GM19324 (cell line): ENCODE measurements around the gene CRAMP1.
"Not testable (repeated sequence)": the region's sequence is repeated elsewhere in the genome, so short reads cannot be mapped to it uniquely, and the experiment has no call there.

Experiments
- ATAC-seq: cut with Tn5 transposase; IDR thresholded peaks from one replicate; pipeline ENCODE4 v1.9.1; 2021; ENCODE audit warnings: mild to moderate bottlenecking, moderate library complexity; ENCODE audit not compliant: unreplicated experiment, low FRiP score

The CRAMP1 gene

GRCh38 chr16:1612320-1613111 is at the start of gene CRAMP1:
Gene CRAMP1 (plus strand): TSS chr16:1612360. CDS start chr16:1614640, 2,280 bp downstream.
- no peak for ATAC-seq

GRCh38 chr16:1563786-1564185 is 48.4 kb upstream of the CRAMP1 start:
- no peak for ATAC-seq

- ATAC-seq: no peak
Observed at GRCh38 chr16:1564325-1564724, 47.8 kb upstream of the CRAMP1 start.

DNA sequence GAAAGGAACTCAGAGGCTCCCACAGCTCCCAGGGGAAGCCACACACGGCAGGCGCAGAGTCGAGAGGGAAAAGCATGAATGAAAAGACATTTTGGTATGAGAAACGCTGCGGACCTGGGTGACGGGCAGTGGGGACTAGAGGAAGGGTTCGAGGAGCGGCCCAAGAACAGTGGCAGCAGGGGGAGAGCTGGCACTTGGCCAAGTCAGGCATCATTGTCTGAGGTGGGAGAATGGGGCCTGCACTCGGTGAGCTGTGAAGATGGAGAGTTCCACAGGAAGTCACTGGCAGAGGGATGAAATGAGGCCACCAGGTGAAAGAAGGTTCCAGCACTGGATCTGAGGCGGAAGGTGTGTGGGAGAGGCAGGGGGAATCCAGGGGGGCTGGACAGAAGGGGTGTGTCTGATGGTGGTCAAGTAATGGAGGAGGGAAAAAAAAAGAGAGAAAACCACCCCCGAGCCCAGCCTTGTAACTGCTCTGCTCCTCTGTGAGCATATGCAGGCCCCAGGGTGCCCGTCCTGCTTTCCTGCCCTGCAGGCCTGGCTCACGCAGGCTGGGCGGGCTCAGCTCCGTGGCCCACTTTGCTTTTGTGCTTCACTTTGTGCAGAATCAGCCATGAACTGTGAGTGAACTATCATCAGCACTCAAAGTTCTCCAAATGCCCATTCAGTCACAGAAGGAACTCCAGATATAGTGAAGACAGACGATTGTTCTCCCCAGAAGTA is 46.9 kb upstream of the CRAMP1 start:
- ATAC-seq: no peak

- ATAC-seq: no peak
Observed at GRCh38 chr16:1567988-1568387, 44.2 kb upstream of the CRAMP1 start.

- no peak for ATAC-seq
Observed at GRCh38 chr16:1571012-1571671, 41.0 kb upstream of the CRAMP1 start.

DNA sequence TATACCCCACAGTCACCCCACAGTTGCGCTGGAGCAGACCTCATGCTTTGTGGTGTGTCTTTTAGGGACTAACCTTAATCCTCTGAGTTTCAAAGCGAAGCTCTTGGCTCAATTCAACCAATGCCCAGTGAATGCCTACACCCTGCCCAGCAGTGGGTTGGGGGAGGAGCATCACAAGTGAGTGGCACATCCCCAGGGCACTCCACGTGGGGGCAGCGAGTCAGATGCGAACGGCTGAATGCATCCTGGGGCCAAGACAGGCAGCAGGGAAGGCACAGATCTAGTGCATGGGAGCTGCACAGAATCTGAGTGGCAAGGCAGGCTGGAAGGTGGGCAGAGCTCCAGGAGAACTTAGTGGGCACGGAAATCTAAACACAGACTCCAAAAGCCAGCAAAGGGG is 39.5 kb upstream of the CRAMP1 start:
- ATAC-seq: no peak

DNA sequence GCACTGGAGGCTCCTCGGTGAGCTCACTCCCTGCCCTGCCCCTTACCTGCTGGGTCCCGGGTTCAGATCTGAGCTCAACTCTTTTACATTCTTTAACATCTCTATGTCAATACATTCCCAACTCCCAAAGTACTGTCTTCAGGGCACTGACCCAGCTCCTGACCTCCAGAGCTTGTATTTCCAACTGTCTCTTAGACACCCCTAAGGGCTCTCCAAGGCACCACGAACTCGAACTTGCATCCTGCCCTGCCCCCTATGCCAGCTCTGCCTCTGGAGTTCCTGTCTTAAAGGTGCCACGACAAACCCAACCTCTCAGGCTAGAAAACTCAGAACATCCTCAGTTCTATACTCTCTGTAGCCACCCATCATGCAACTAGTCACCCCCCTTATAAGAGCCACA is 38.9 kb upstream of the CRAMP1 start:
- no peak for ATAC-seq

- ATAC-seq: no peak
Observed at GRCh38 chr16:1575578-1575977, 36.6 kb upstream of the CRAMP1 start.

GRCh38 chr16:1579214-1579613 is 32.9 kb upstream of the CRAMP1 start:
- ATAC-seq: no peak

DNA sequence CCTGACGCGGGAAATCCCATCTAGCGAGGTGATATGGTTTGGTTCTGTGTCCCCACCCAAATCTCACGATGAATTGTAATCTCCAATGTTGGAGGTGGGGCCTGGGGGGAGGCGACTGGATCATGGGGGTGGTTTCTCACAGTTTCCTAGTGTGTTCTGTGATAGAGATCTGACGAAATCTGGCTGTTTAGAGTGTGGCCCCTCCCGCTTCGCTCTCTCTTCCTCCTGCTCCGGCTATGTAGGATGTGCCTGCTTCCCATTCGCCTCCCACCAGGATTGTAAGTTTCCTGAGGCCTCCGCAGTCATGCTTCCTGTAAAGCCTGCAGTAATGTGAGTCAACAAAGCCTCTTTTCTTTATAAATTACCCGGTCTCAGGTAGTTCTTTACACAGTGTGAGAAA is 31.9 kb upstream of the CRAMP1 start:
- ATAC-seq: no peak

DNA sequence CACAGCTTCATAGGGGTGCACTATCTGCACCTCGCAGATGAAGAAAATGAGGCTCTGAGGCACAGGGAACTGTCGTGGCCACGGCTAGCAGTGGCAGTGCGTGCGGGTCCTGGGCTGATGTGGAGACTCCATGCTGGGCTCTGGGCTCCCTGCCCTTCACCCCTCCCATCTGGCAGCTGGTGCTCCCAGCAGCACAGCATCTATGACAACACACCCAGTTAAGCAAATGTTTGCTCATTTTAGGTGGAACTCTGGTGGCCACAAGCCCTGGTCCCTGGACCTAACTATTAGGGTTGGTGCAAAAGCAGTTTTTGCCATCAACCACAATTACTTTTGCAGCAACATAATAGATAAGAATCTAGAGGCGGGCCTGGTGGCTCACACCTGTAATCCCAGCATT is 31.2 kb upstream of the CRAMP1 start:
- no peak for ATAC-seq

- no peak for ATAC-seq
Observed at GRCh38 chr16:1581804-1582203, 30.4 kb upstream of the CRAMP1 start.

GRCh38 chr16:1583180-1583579 is 29.0 kb upstream of the CRAMP1 start:
- no peak for ATAC-seq

- ATAC-seq: no peak
Observed at GRCh38 chr16:1584926-1585484, 27.2 kb upstream of the CRAMP1 start.

GRCh38 chr16:1590366-1590765 is 21.8 kb upstream of the CRAMP1 start:
- no peak for ATAC-seq

DNA sequence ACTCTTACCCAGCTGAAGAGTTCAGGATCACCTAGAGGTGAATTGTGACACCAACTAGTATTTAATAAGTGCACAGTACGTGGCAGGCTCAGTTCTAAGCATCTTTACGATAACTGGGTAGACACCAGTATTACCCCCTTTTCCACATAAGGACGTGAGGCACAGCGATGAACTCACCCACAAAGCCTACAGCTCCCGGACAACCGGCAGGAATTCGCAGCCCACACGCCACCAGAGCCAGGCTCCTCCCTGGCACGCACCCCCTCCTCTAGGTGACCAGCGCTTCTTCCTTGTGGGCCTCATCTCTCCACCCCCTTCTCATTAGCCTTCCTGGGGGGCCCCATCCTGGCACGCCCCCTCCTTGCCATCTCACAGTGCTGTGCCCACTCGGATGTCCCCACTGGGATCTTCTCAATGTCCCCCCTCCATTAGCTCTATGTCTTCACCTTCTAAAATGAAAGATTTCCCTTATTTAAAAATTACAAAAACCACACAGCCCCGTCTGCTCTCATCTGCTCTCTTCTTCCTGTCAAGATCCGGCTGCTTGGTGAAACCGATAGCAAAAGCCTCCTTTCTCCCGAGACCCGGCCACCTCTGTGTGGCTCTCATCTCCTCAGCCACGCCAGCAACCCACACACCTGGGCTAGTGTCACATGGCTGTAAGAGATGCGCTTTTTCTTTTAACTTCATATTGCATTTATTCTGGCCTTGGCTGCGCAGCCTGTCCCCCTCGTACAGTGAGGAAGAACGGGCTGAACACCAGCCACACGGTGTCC is 21.0 kb upstream of the CRAMP1 start:
- ATAC-seq: no peak

GRCh38 chr16:1592446-1592845 is 19.7 kb upstream of the CRAMP1 start:
- ATAC-seq: no peak

- ATAC-seq: not testable (repeated sequence)
Observed at GRCh38 chr16:1595511-1595910, 16.6 kb upstream of the CRAMP1 start.

DNA sequence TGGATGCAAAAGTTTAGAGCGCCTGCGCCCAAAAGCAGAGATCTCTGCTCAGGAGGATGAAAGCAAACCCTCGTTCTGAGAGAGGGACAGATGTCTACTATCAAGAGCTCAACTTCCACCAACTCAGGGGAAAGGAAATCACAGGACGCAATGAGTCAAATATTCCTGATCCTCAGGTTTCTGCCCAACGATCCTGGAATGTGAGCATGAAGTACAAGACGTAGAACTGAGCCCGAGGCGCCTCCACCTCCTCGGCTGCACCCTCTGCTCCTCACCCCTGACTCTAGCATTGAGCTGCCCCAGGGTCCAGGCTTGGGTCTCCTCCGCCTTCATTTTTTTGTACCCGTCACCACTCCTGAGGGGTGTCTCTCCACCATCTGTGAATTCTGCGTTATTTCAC is 15.6 kb upstream of the CRAMP1 start:
- ATAC-seq: no peak
